ENCODE data around the gene TRIP13.

Gene TRIP13

DNA sequence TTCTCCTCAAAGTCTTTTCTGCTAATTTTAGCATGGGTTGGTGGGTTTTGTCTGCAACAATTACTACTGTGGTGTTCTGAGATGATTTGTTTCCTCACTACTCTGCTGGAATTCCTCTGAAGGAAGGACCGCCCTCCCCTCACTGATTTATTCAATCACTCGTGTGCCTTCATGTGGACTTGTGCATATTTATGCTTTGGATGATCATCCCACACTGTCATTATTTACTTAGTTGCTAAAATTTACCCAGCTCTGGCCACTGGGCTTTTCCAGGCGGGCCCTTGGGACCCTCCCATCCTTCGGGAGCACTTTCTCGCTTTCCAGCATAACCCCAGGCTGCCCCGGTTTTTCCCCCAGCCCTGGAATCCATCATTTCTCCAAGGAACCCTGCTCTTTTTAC, 74.3 kb downstream of the TRIP13 start:
- in situ Hi-C loops (cut with HindIII; ENCODE audit: low pct_ligation_motif_present, low pct_unique_long_range_greater_than_20kb, low sequenced_read_pairs) = no loop called here
- no peak for DNase-seq
